GM21619 (cell line): ENCODE measurements around the gene BCL2L1.
"Not testable (repeated sequence)": the region's sequence is repeated elsewhere in the genome, so short reads cannot be mapped to it uniquely, and the experiment has no call there.

Experiments used
- ATAC-seq: cut with Tn5 transposase; IDR thresholded peaks from one replicate; pipeline ENCODE4 v1.9.1; 2021; ENCODE audit not compliant: unreplicated experiment

Gene BCL2L1

DNA sequence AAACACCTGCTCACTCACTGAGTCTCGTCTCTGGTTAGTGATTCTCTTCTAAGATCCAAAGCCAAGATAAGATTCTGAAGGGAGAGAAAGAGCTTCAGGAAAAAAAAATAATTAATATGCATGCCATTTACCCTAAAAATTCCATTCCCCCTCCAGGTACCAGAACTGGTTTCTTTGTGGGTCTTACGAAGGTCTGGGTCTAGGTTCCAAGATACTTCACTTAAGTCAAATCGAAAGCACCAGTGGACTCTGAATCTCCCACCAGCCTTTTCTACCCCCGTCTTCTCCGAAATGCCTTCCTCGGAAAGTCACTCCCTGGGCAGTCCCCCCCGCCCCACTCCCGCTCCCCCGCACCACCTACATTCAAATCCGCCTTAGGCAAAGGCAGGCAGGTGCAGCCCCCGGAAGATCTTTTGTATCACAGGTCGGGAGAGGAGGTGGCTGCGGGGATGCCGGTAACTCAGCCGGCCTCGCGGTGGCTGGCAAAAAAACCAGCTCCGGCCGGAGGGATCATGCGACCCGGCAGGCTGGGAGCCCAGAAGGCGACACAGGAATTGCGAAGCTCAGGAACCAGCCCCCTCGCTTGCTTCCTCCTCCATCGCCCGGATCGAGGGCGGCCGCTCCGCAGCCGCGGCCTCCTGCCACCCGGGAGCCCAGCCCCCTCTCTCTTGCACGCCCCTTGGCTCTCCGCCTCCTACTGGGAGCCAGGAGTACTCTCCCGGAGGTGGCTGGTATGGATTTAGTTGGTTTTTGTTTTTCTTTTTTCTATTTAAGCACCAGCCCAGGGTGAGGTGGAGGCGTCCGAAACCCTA lies at the start of gene BCL2L1:
TSS of gene BCL2L1 (minus strand) at position 612 of the 812 bp plus-strand sequence. CDS start 650 bp downstream, outside the sequence.
- no peak for ATAC-seq

DNA sequence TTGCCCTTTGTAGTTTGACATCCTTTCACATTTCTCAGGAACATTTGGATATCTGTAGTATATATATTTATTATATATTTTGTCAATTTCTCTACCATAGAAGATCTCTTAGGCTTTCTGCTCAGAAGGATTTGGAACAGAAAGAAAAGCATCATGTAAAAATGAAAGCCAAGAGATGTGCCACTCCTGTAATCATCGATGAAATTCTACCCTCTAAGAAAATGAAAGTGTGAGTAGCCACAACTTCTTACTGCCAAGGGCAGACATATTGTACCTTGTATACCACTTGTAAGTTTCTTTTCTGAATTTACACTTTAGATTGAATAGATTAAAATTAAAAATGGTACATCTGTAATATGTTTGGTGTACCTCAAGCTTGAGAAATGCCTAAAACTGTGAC lies 47.6 kb upstream of the BCL2L1 start:
- ATAC-seq, result no peak

GRCh38 chr20:31769681-31770080 lies 47.0 kb upstream of the BCL2L1 start:
- no peak for ATAC-seq

DNA sequence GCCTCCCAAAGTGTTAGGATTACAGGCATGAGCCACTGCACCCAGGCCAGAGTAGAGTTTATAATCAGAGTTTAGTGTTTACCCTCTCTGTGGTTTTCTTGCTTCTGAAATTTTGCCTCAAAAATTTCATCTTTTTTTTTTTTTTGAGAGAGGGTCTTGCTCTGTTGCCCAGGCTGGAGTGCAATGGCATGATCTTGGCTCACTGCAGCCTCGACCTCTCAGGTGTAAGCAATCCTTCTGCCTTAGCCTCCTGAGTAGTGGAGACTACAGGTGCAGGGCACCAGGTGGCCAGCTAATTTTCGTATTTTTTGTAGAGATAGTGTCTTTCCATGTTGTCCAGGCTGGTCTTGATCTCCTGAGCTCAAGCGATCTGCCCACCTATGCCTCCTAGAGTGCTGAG lies 45.1 kb upstream of the BCL2L1 start:
- ATAC-seq, result no peak

GRCh38 chr20:31764641-31765305 lies 42.1 kb upstream of the BCL2L1 start:
- ATAC-seq, result no peak

DNA sequence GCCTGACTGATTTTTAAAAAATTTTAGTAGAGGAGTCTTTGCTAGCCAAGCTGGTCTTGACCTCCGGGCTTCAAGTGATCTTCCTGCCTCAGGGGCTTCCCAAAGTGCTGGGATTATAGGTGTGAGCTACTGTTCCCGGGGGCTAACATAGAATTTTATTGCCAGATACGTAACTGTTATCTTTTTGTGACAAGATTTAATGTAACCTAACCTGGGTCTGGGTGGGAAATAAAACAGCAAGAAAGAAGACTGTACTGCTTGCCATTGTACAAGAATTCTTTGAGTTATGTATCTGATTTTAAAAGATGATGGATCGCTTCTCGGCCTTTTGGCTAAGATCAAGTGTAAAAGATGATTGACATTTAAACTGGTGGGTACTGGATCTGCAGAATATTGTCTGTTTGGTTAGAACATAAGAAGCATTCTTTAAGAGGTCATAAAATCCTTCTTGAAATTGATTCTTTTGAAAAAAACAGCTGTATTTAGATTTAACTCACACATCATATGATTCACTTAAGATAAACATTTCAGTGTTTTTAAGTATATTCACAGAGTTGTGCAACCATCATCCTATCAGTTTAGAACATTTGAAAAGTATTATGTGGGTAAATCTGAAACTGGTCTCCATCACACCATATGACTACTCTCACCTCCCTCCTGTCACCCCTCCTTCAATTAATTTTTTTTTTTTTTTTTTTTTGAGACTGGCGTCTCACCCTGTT lies 38.0 kb upstream of the BCL2L1 start:
- ATAC-seq, result no peak

- no peak for ATAC-seq
Observed at GRCh38 chr20:31759836-31760518, 37.3 kb upstream of the BCL2L1 start.

- no peak for ATAC-seq
Observed at GRCh38 chr20:31758991-31759390, 36.3 kb upstream of the BCL2L1 start.

DNA sequence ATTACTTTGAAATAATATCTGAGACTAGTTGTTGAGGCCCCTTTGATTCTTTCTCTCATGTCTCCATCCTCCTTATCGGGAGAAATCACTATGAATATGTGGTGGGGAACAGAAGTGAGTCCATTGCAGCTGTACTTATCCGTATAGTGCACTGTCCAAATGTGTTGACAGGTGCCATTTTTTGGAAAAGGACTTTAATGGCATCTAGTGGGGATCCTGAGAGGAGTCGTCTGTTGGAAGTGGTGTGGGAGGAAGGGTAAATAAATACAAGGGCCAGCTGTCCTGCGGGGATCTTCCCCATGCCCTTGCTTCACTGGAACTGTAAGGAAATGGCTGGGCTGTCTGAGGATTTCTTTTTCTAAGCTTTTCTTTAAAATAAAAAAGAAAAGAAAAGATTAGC lies 35.9 kb upstream of the BCL2L1 start:
- ATAC-seq, result no peak

GRCh38 chr20:31757254-31757653 lies 34.6 kb upstream of the BCL2L1 start:
- no peak for ATAC-seq

DNA sequence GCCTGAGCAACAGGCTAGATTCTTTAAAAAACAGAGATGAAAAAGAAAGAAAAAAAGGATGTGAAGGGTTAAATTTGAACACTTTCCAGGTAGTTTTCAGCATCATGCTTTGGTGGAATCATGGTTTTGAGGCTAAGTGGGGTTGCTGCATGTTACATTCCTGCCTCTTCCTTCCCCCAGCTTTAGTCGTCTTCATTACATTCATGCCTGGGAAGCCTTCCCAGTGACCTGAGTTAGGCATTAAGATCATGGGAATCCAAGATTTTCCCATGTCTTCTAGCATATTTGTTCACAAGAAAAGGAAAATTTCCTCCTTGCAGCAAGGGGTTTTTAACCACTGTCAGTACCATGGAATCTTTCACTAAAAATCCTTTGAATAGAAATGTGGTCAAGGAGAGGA lies 28.5 kb upstream of the BCL2L1 start:
- ATAC-seq, result no peak

GRCh38 chr20:31749223-31749622 lies 26.6 kb upstream of the BCL2L1 start:
- ATAC-seq, result no peak

DNA sequence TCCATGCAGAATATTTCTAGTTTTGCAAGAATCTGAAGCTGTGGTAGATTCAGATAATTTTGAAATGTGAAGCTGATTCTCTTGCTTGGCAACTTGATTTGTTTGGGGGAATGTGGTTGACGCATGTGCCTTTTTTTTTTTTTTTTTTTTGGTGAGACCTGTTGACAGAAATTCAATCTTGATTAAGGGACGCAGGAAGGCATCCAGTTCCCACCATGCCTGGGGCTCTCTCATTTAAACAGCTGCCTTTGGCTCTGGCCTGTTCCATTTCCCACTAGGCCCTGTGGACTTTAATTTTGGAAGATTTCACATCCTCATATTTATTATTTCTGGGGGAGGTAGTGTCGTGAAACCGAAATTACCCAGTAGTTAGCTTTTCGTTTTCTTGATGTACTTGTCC lies 25.0 kb upstream of the BCL2L1 start:
- no peak for ATAC-seq

GRCh38 chr20:31747028-31747427 lies 24.4 kb upstream of the BCL2L1 start:
- not testable (repeated sequence) for ATAC-seq

DNA sequence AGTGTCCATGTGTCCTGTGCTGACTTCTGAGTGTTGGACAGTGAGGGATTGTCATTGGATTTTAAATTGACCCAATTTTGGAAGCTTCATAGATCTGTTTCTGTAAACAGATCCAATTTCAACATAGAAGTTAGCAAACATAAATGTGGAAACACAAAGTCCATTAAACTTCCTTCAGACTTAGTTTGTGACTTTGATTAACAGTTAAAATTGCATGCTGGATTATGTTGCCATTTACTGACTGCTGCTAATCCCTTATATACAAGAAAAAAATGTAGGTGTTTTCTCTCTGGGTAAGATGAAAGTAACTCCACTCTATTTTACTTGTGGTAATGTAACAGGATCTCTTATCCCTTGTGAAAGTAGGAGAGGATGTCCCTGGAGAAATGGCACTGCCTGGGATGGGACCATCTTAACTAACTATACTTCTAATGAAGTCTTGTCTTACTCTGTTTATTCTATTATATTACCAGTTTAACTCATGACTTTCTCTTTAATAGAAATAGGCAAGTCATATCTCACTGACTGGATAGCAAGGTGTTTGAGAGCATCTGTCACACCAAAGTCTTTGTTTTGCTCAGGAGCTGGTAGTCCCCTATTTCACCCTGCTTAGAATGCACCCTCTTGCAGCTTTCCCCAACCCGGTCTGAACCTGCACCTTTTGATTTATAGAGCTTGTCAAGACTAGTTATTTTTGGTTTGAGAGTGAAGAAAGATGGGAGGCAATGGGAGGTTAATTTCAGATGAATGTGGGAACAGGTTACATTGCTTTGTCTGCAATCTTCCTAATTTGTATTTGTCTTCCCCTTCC lies 23.6 kb upstream of the BCL2L1 start:
- no peak for ATAC-seq

GRCh38 chr20:31740656-31741323 lies 18.1 kb upstream of the BCL2L1 start:
- ATAC-seq, result no peak

- ATAC-seq, result no peak
Observed at GRCh38 chr20:31740208-31740607, 17.5 kb upstream of the BCL2L1 start.

DNA sequence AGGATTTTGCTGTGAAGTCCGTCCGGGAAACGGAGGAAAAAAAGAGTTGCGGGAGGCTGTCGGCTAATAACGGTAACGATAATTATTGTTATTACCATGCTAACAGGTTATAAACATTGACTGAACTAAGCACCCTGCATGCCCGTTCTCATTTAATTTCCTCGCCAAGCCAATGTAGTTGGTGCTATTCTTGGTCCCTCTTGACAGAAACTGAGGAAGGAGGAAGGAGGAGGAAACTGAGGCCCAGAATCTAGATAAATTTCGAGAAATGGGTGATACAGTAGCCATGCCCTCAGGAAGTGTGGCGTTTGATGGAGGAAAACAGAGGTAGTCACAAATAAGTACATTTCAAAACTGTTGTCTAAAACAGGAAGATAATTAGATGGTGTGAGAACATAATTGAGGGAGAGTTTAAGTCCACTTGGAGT lies 16.9 kb upstream of the BCL2L1 start:
- no peak for ATAC-seq

GRCh38 chr20:31738729-31739549 lies 16.3 kb upstream of the BCL2L1 start, which contains the start of gene TPX2:
Gene TPX2 (plus strand): TSS chr20:31739290. CDS start chr20:31757477, 18,187 bp downstream.
- ATAC-seq, result peak; percentile 98
